SK-N-SH treated with all-trans-retinoic acid at 6 μM for 48 hours (cell line): ENCODE measurements around the gene PREP.

Experiments used
- ATAC-seq: fragments of 200-7000 bp; cut with Tn5 transposase; 3 replicates; pipeline ENCODE4 v1.9.1; 2020; ENCODE audit warnings: mild to moderate bottlenecking, moderate library complexity
- ARNTL ChIP-seq: fragments of 450-650 bp; formaldehyde crosslinking; IDR thresholded peaks from 2 replicates; pipeline ENCODE4 v1.5.0; 2020; ENCODE audit warnings: low read depth, mild to moderate bottlenecking, moderate library complexity, borderline replicate concordance
- CREB5 ChIP-seq: fragments of 250-450 bp; sonication (Bioruptor Pico); IDR thresholded peaks from 2 replicates; pipeline ENCODE4 v1.5.1; 2020; ENCODE audit warnings: low read depth, mild to moderate bottlenecking, moderate library complexity
- CSDC2 ChIP-seq: fragments of 250-450 bp; sonication (Bioruptor Pico); IDR thresholded peaks from 2 replicates; pipeline ENCODE4 v1.5.0; 2020; ENCODE audit warnings: mild to moderate bottlenecking, moderate library complexity
- CSRNP3 ChIP-seq: fragments of 250-450 bp; sonication (Bioruptor Pico); IDR thresholded peaks from 2 replicates; pipeline ENCODE4 v1.5.1; 2021; ENCODE audit warnings: mild to moderate bottlenecking, moderate library complexity
- ESRRG ChIP-seq: fragments of 250-450 bp; sonication (Bioruptor Pico); IDR thresholded peaks from 2 replicates; pipeline ENCODE4 v1.6.1; 2021; ENCODE audit warnings: mild to moderate bottlenecking
- GLIS3 ChIP-seq: fragments of 250-450 bp; sonication (Bioruptor Pico); IDR thresholded peaks from 2 replicates; pipeline ENCODE4 v1.5.0; 2020; ENCODE audit warnings: mild to moderate bottlenecking, moderate library complexity
- ISL1 ChIP-seq: fragments of 250-450 bp; sonication (Bioruptor Pico); IDR thresholded peaks from 2 replicates; pipeline ENCODE4 v2.1.2; 2022; ENCODE audit warnings: mild to moderate bottlenecking, moderate library complexity
- OSR1 ChIP-seq: fragments of 250-450 bp; sonication (Bioruptor Pico); IDR thresholded peaks from 2 replicates; pipeline ENCODE4 v1.8.0; 2022; ENCODE audit warnings: moderate library complexity, mild to moderate bottlenecking, inconsistent platforms
- PPARA ChIP-seq: fragments of 250-450 bp; sonication (Bioruptor Pico); IDR thresholded peaks from 2 replicates; pipeline ENCODE4 v1.5.0; 2020; ENCODE audit warnings: mild to moderate bottlenecking, borderline replicate concordance
- RARB ChIP-seq: fragments of 250-450 bp; sonication (Bioruptor Pico); IDR thresholded peaks from 2 replicates; pipeline ENCODE4 v1.8.0; 2021; ENCODE audit warnings: mild to moderate bottlenecking, moderate library complexity
- SNAI2 ChIP-seq: fragments of 250-450 bp; sonication (Bioruptor Pico); IDR thresholded peaks from 2 replicates; pipeline ENCODE4 v1.5.0; 2020; ENCODE audit warnings: mild to moderate bottlenecking, moderate library complexity
- TCF4 ChIP-seq: fragments of 250-450 bp; sonication (Bioruptor Pico); IDR thresholded peaks from 2 replicates; pipeline ENCODE4 v1.8.0; 2021; ENCODE audit warnings: mild to moderate bottlenecking, moderate library complexity, borderline replicate concordance
- TOX ChIP-seq: fragments of 250-450 bp; sonication (Bioruptor Pico); IDR thresholded peaks from 2 replicates; pipeline ENCODE4 v1.8.0; 2021; ENCODE audit warnings: mild to moderate bottlenecking, moderate library complexity, borderline replicate concordance
- TSHZ2 ChIP-seq: fragments of 250-450 bp; sonication (Bioruptor Pico); IDR thresholded peaks from 2 replicates; pipeline ENCODE4 v1.5.0; 2020; ENCODE audit warnings: mild to moderate bottlenecking, moderate library complexity
- ZC3H10 ChIP-seq: fragments of 250-450 bp; sonication (Bioruptor Pico); IDR thresholded peaks from 2 replicates; pipeline ENCODE4 v1.5.1; 2021; ENCODE audit warnings: mild to moderate bottlenecking, moderate library complexity
- ZFP3 ChIP-seq: fragments of 250-450 bp; sonication (Bioruptor Pico); IDR thresholded peaks from 2 replicates; pipeline ENCODE4 v1.5.0; 2020; ENCODE audit warnings: mild to moderate bottlenecking, moderate library complexity
- ZFP30 ChIP-seq: fragments of 450-650 bp; formaldehyde crosslinking; IDR thresholded peaks from 2 replicates; pipeline ENCODE4 v1.5.0; 2022; ENCODE audit warnings: mild to moderate bottlenecking, moderate library complexity
- ZNF565 ChIP-seq: fragments of 450-650 bp; formaldehyde crosslinking; conservative IDR thresholded peaks from 2 replicates; pipeline ENCODE4 v1.5.0; 2020; ENCODE audit warnings: low read depth, mild to moderate bottlenecking, moderate library complexity
- ZNF8 ChIP-seq: fragments of 450-650 bp; formaldehyde crosslinking; IDR thresholded peaks from 2 replicates; pipeline ENCODE4 v1.5.0; 2020; ENCODE audit warnings: mild to moderate bottlenecking, moderate library complexity
- TF ChIP-seq, protein P1 (sequence below): fragments of 250-450 bp; sonication (Bioruptor Pico); IDR thresholded peaks from 2 replicates; pipeline ENCODE4 v1.8.0; 2020; ENCODE audit warnings: mild to moderate bottlenecking, moderate library complexity, borderline replicate concordance

The PREP gene

GRCh38 chr6:105449756-105450390 lies 47.0 kb upstream of the PREP start (continued):
- TF ChIP-seq TSHZ2 (CRISPR knock-in tag) (no peak), SNAI2 (CRISPR knock-in tag) (no peak)
- TF ChIP-seq, protein P1, sequence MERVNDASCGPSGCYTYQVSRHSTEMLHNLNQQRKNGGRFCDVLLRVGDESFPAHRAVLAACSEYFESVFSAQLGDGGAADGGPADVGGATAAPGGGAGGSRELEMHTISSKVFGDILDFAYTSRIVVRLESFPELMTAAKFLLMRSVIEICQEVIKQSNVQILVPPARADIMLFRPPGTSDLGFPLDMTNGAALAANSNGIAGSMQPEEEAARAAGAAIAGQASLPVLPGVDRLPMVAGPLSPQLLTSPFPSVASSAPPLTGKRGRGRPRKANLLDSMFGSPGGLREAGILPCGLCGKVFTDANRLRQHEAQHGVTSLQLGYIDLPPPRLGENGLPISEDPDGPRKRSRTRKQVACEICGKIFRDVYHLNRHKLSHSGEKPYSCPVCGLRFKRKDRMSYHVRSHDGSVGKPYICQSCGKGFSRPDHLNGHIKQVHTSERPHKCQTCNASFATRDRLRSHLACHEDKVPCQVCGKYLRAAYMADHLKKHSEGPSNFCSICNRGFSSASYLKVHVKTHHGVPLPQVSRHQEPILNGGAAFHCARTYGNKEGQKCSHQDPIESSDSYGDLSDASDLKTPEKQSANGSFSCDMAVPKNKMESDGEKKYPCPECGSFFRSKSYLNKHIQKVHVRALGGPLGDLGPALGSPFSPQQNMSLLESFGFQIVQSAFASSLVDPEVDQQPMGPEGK = no peak

DNA sequence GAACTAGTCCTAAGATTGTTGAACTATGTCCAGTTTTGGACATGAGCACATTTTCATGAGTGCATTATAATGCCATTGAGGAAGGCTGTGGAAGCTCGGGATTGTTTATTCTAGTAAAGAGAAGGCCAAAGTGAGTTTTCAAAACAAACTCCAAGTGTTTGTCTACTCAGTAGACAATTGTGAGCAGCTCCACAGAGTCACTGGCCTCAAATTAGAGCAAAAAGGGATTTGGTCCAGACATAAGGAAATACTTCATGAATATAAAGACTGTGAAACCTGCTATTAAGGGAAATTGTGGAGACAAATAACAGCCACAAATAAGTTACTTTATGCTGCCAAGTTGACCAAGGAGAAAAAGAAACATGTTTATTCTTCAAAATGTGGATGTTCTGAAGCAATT lies 42.6 kb upstream of the PREP start:
- TF ChIP-seq ZFP3 (CRISPR knock-in tag) (no peak), ESRRG (CRISPR knock-in tag) (no peak)
- TF ChIP-seq, all 23 proteins: peak for 0
- ATAC-seq = no peak

- ATAC-seq = no peak
- TF ChIP-seq ZNF8 (CRISPR knock-in tag) = no peak
- no peak for TF ChIP-seq ISL1 (CRISPR knock-in tag)
- TF ChIP-seq TSHZ2 (CRISPR knock-in tag) = no peak
- no peak for TF ChIP-seq ZFP3 (CRISPR knock-in tag)
- no peak for TF ChIP-seq TOX (CRISPR knock-in tag)
- TF ChIP-seq SNAI2 (CRISPR knock-in tag) = no peak
- no peak for TF ChIP-seq CREB5 (CRISPR knock-in tag)
- TF ChIP-seq PPARA = no peak
- no peak for TF ChIP-seq ZC3H10 (CRISPR knock-in tag)
- TF ChIP-seq ARNTL (CRISPR knock-in tag) = no peak
- no peak for TF ChIP-seq TCF4 (CRISPR knock-in tag)
- TF ChIP-seq RARB (CRISPR knock-in tag) = no peak
- TF ChIP-seq ZFP30 (CRISPR knock-in tag) = no peak
- no peak for TF ChIP-seq GLIS3 (CRISPR knock-in tag)
Observed at GRCh38 chr6:105443941-105444340, 41.1 kb upstream of the PREP start.

DNA sequence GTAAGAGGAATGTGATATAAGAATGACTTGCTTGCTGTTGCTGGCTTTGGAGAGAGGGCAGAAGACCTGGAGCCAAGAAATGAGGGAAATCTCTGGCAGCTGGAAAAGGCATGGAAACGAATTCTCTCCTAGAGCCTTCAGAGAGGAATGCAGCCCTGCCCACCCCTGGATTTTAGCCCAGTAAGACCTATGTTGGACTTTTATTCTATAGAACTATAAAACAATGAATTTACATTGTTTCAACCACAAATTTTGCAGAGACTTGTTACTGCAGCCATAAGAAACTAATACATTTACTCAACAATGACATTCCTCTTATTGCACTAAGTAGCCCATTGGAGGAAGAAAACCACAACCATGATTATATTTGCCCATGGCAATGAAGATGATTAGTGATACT lies 39.5 kb upstream of the PREP start:
- no peak for ATAC-seq
- TF ChIP-seq PPARA (no peak), ISL1 (CRISPR knock-in tag) (no peak), CSRNP3 (CRISPR knock-in tag) (no peak), CREB5 (CRISPR knock-in tag) (no peak), ZC3H10 (CRISPR knock-in tag) (no peak), ZNF565 (CRISPR knock-in tag) (no peak), TCF4 (CRISPR knock-in tag) (no peak), ZFP30 (CRISPR knock-in tag) (no peak), ZFP3 (CRISPR knock-in tag) (no peak), OSR1 (CRISPR knock-in tag) (no peak), CSDC2 (CRISPR knock-in tag) (no peak)
- TF ChIP-seq, protein P1 = no peak
